ENCODE results near the gene AKAP13. TPM values are rescaled to one million over a fixed set of nuclear protein-coding genes. Genes with fewer than 3 reads are reported as not detected.

The AKAP13 gene
- total and polyA plus RNA-seq, 2 of the 13 experiments (the other 11 are each of a cell fraction or from before 2014, with no cell fraction given): 6.7 to 27.1 TPM

DNA sequence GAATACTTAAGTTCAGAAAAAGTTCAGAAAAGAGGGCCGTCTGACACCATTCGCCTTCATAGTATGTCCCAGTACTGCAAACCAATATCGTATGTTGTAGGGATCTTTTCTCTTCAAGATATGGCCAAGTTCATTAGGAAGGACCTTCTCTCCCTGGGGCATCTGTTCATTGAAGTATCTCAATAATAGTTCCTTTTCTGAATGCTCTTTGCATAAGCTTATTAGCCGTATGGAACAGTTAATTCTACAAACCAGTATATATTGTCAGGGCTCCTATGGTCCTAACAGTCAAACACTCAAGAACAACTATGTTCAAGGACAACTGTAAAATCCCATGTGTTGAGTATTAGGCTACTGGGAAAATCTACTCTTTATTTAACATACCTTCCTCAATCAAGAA, 211.2 kb downstream of the AKAP13 start (continued):
- TF ChIP-seq, protein P1, sequence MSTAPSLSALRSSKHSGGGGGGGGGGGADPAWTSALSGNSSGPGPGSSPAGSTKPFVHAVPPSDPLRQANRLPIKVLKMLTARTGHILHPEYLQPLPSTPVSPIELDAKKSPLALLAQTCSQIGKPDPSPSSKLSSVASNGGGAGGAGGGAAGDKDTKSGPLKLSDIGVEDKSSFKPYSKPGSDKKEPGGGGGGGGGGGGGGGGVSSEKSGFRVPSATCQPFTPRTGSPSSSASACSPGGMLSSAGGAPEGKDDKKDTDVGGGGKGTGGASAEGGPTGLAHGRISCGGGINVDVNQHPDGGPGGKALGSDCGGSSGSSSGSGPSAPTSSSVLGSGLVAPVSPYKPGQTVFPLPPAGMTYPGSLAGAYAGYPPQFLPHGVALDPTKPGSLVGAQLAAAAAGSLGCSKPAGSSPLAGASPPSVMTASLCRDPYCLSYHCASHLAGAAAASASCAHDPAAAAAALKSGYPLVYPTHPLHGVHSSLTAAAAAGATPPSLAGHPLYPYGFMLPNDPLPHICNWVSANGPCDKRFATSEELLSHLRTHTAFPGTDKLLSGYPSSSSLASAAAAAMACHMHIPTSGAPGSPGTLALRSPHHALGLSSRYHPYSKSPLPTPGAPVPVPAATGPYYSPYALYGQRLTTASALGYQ (CRISPR knock-in tag; IDR thresholded peaks at IDR 0.05): no peak
- TF ChIP-seq ZNF136 (CRISPR knock-in tag; IDR thresholded peaks at IDR 0.05; ENCODE audit: low read depth) (no peak), ZBTB8A (CRISPR knock-in tag; IDR thresholded peaks at IDR 0.05; ENCODE audit: borderline replicate concordance, low read depth) (no peak)

DNA sequence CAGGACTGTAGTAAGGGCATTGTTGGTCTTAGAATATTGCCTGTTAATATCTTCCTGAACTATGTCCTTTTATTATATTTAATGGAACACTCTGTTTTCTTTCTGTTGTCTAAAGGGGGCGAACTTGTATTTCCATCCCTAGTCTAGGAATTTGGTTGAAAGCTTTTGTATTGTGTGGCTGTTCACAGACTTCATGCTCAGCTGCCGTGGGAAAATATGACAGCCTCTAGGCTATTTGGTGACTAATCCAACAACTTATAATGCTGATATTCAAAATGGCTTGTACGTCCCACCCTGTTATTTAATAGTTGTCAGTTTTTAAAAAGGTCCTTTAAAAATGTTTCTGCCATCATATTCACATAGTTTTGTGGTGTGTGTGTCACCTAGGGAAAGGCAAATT, 211.7 kb downstream of the AKAP13 start:
- Histone ChIP-seq H3K4me3 (replicated peaks in 1 of 3; ENCODE audit: insufficient read depth in 1 of 3, low read depth in 2 of 3, low read length in 3 of 3) (no peak overlapping the region), H3K4me2 (ENCODE audit: low read depth, low read length) (no peak overlapping the region), H3K27ac (ENCODE audit: extremely low read length, insufficient read depth, low read length) (no peak overlapping the region), H3K9ac (ENCODE audit: insufficient read depth, low read depth, low read length) (no peak overlapping the region), H4K20me1 (ENCODE audit: insufficient read depth, low read length) (no peaks in the 10 kb centered on the region), H3K9me3 (ENCODE audit: low read length) (no peaks in the 10 kb centered on the region), H3K4me1 (ENCODE audit: insufficient read depth, low read length) (peaks cover 52% of the 10 kb centered on the region), H3K36me3 (replicated peaks in 1 of 2; ENCODE audit: control insufficient read depth in 1 of 2, insufficient read depth in 2 of 2, low read length in 2 of 2) (no peaks in the 10 kb centered on the region; a peak in 1 of 5 replicates), H3K27me3 (ENCODE audit: control insufficient read depth in 1 of 2, insufficient read depth in 2 of 2, low read length in 2 of 2) (no peaks in the 10 kb centered on the region), H2AFZ (ENCODE audit: low read length) (no peak overlapping the region), H3K79me2 (ENCODE audit: insufficient read depth, low read length) (no peaks in the 10 kb centered on the region)
- DNase-seq (ENCODE audit: low spot score) (peak; percentile 27), ATAC-seq (no peak), FAIRE-seq (no peak)
- WGBS (ENCODE audit: low lambda C conversion rate): 88% methylated on average over 3 of the region's 3 CpGs
- ChIA-PET POLR2A (no interaction called here), CTCF (ENCODE audit: low intra/inter-chr PET ratio, low total read pairs) (no interaction called here)
- BruUV-seq (replicated peaks): no TSS peak
- intact Hi-C loops (cut with micrococcal nuclease; ENCODE audit: unreplicated experiment) (no loop called here), in situ Hi-C loops (cut with HindIII; ENCODE audit: extremely low pct_ligation_motif_present, low pct_unique_long_range_greater_than_20kb) (no loop called here)
- TF ChIP-seq ZNF432 (CRISPR knock-in tag; IDR thresholded peaks at IDR 0.05; ENCODE audit: borderline replicate concordance): no peak
- peak; percentile 30; the same call in 1 of the 2 replicates for TF ChIP-seq STAG1 (CRISPR knock-in tag; IDR thresholded peaks at IDR 0.05)
